WI38 (cell line): ENCODE results near the gene NPR2.
A peak's percentile ranks its signal among the peaks of the same experiment; 100 is the strongest.

Experiments
- H3K4me3 ChIP-seq: 2 replicates; pipeline ENCODE4 v1.5.1; 2011; ENCODE audit warnings: low read depth, mild to moderate bottlenecking, control low read depth, low read length
- TF ChIP-seq, protein P1 (sequence below): IDR thresholded peaks from 2 replicates; pipeline ENCODE4 v1.5.1; 2012; ENCODE audit warnings: low read depth, mild to moderate bottlenecking, control low read depth, low read length

NPR2 gene

DNA sequence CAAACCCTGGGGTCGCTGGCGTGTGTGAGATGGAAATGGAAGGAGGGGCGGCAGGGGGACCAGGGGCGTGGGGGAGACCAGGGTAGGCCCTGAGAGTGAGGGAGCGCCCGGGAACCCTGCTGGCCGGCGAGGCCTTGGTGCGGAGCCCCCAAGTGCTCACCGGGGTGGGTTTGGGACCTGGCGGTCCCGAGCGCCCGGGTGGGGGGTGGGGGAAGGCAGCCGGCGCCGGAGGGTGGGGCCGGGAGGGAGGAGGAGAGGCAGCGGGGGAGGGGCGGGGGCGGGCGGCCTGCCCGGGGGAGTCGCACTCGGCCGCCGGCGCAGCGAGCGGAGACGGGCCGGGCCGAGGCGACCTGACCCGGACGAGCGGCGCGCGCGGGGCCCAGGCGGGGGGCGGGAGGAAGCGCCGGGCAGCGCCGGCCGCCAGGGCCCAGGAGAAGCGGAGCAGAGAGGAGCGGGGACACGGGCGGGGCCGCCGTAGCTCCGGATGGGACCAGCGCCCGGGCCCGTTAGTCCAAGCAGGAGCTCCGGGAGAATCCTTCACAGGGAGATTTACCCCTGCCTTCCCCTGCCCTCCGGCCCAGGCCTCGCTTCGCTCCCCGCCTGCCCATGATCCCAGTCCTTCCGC lies at the start of gene NPR2:
TSS of gene NPR2 (plus strand) at position 295 of the 625 bp plus-strand sequence. CDS start 818 bp downstream, outside the sequence.
- H3K4me3 ChIP-seq = peak within 1 kb of the TSS; percentile 58
- TF ChIP-seq, protein P1, sequence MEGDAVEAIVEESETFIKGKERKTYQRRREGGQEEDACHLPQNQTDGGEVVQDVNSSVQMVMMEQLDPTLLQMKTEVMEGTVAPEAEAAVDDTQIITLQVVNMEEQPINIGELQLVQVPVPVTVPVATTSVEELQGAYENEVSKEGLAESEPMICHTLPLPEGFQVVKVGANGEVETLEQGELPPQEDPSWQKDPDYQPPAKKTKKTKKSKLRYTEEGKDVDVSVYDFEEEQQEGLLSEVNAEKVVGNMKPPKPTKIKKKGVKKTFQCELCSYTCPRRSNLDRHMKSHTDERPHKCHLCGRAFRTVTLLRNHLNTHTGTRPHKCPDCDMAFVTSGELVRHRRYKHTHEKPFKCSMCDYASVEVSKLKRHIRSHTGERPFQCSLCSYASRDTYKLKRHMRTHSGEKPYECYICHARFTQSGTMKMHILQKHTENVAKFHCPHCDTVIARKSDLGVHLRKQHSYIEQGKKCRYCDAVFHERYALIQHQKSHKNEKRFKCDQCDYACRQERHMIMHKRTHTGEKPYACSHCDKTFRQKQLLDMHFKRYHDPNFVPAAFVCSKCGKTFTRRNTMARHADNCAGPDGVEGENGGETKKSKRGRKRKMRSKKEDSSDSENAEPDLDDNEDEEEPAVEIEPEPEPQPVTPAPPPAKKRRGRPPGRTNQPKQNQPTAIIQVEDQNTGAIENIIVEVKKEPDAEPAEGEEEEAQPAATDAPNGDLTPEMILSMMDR = no peak

DNA sequence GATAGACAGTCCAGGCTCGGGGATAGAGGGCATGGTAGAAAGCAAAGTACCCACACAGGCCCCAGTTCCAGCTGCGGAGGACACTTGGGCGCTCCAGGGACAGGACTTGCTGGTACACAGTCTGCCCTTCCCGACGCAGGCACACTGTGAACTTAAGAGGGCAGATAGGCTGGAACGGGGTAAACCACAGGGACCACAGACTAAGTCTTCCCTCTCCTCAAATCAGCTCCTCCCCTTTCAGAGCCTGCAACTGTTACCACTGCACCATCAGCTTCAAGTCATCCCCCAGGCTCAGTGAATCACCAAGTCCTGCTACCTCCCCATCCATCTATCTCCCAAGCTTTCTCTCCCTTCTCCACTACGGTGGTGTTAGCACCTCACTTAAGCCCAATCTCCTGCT lies 49.7 kb upstream of the NPR2 start:
- TF ChIP-seq, protein P1 = no peak
- no peak overlapping the region for H3K4me3 ChIP-seq

- H3K4me3 ChIP-seq = no peak overlapping the region
- TF ChIP-seq, protein P1 = no peak
Observed at GRCh38 chr9:35743452-35743851, 47.9 kb upstream of the NPR2 start.

- H3K4me3 ChIP-seq = no peak overlapping the region
- TF ChIP-seq, protein P1 = no peak
Observed at GRCh38 chr9:35743880-35744518, 47.4 kb upstream of the NPR2 start.

GRCh38 chr9:35745569-35745968 lies 45.8 kb upstream of the NPR2 start:
- peak overlapping the region; percentile 70; the same call in 1 of the 2 replicates for H3K4me3 ChIP-seq
- TF ChIP-seq, protein P1 = no peak

- TF ChIP-seq, protein P1 = no peak
- peak overlapping the region; percentile 70 for H3K4me3 ChIP-seq
Observed at GRCh38 chr9:35746583-35746982, 44.8 kb upstream of the NPR2 start.

DNA sequence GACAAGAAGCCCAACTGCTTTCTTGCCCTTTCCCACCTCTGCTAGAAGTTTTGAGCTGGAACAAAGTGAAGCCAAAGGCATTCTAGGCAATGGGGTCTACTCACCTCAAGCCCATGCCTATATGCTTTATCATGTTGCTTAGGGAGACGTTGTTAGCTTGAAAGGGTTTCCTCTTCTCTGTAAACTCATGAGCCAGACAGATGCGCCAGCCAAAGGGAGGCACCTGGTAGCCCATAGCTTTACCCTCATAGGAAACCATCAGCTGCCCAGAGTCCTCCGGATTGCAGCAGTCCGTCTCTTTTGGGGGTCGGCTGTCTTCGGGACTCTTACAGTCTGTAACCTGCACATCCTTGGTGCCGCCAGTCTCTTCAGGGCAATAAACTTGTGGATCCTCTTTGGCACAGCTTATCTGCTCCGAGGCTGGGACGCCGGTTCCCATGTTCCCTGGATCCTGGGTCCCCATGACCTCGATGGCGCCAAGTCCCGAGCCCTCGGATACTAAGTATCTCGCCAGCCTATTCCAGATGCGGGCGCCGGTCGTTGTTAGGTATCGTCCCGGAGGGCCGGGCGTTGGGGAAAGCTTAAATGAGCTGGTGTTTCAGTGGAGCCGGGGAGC lies 43.0 kb upstream of the NPR2 start:
- TF ChIP-seq, protein P1 = no peak

More for the DNA sequence above, 43.0 kb upstream of the NPR2 start:
- H3K4me3 ChIP-seq = peak overlapping the region; percentile 70
